HCT116 (cell line): Measurements from ENCODE around the gene RIPOR3. TPM values are rescaled to one million over a fixed set of nuclear protein-coding genes. Genes with fewer than 3 reads are reported as not detected.

ENCODE experiments used
- ATAC-seq: fragments of 200-7000 bp; cut with Tn5 transposase; 2 replicates; pipeline ENCODE4 v1.9.1; 2020; ENCODE audit warnings: mild to moderate bottlenecking, moderate library complexity
- BruUV-seq: library from RNA; stranded (reverse); fragments of 400-500 nt; replicated peaks from 2 replicates; lab custom pipeline; 2021; lab: Mats Ljungman, UMichigan
- CTCF ChIA-PET: fragments of 300-600 bp; sonication (Branson Sonifier 250); formaldehyde crosslinking; loops from one replicate; lab custom pipeline; 2021; ENCODE audit warnings: antibody characterized with exemption; lab: Charles Lee
- POLR2A ChIA-PET: fragments of 300-600, 350-600 bp; sonication (Branson Sonifier 250); formaldehyde crosslinking; loops from one replicate; lab custom pipeline; 2021; ENCODE audit warnings: antibody characterized with exemption; lab: Charles Lee
- RAD21 ChIA-PET, 2 experiments: fragments of 300-600 bp; sonication (Branson Sonifier 250); formaldehyde crosslinking; loops; one replicate each; lab custom pipeline; 2023; ENCODE audit warnings: low total read pairs in 2 of 2; ENCODE audit not compliant: uncharacterized antibody in 2 of 2, unreplicated experiment in 2 of 2, low non-redundant PET in 1 of 2; lab: Charles Lee
- DNase-seq: peaks from one replicate; pipeline ENCODE4 v3.0.0-alpha.2; 2010; ENCODE audit warnings: low read depth, low spot score
- H2AFZ ChIP-seq: fragments of 200-600 bp; shearing (Covaris generic), sonication (generic); 2 replicates; pipeline ENCODE4 v1.6.1; 2017; ENCODE audit warnings: low read depth, mixed run types, mixed read lengths, antibody characterized with exemption, low read length; ENCODE audit not compliant: poor library complexity, severe bottlenecking
- H3K27ac ChIP-seq: 2 replicates; pipeline ENCODE4 v1.5.1; 2012; ENCODE audit warnings: low read depth, low read length
- H3K27me3 ChIP-seq: fragments of 200-600 bp; sonication (generic); 2 replicates; pipeline ENCODE4 v1.6.1; 2016; ENCODE audit warnings: mixed run types, low read length, mixed read lengths; ENCODE audit not compliant: insufficient read depth
- H3K36me3 ChIP-seq, 2 experiments: fragments of 200-500 bp in 1 of 2; fragments of 200-600 bp in 1 of 2; sonication (Bioruptor generic) in 1 of 2; sonication (generic) in 1 of 2; 2 replicates each; pipeline versions ENCODE4 v1.5.1 to v1.6.1; 2014 to 2016; ENCODE audit warnings: low read length in 2 of 2, inconsistent platforms in 1 of 2, mixed read lengths in 1 of 2, mixed run types in 1 of 2; ENCODE audit not compliant: insufficient read depth in 2 of 2, control insufficient read depth in 1 of 2
- H3K4me1 ChIP-seq, 2 experiments: fragments of 200-600 bp in 1 of 2; sonication (generic) in 1 of 2; 2 replicates each; pipeline versions ENCODE4 v1.5.1 to v1.6.1; 2012 to 2017; ENCODE audit warnings: low read length in 2 of 2, inconsistent platforms in 1 of 2, mild to moderate bottlenecking in 1 of 2, mixed read lengths in 1 of 2, mixed run types in 1 of 2, moderate library complexity in 1 of 2; ENCODE audit not compliant: insufficient read depth in 2 of 2, control insufficient read depth in 1 of 2
- H3K4me2 ChIP-seq: fragments of 200-600 bp; sonication (generic); 2 replicates; pipeline ENCODE4 v1.6.1; 2017; ENCODE audit warnings: mixed run types, low read length, mixed read lengths
- H3K4me3 ChIP-seq, 2 experiments: fragments of 200-600 bp in 1 of 2; sonication (generic) in 1 of 2; replicated peaks in 1 of 2; 2 replicates each; pipeline ENCODE4 v1.5.1; 2011 to 2016; ENCODE audit warnings: low read length in 2 of 2, control low read depth in 1 of 2, low read depth in 1 of 2, mild to moderate bottlenecking in 1 of 2, mixed read lengths in 1 of 2, mixed run types in 1 of 2
- H3K79me2 ChIP-seq: fragments of 200-600 bp; sonication (generic); 2 replicates; pipeline ENCODE4 v1.6.1; 2017; ENCODE audit warnings: mild to moderate bottlenecking, mixed run types, low read length, moderate library complexity, mixed read lengths; ENCODE audit not compliant: insufficient read depth
- H3K9ac ChIP-seq: fragments of 200-600 bp; sonication (generic); 2 replicates; pipeline ENCODE4 v1.6.1; 2016; ENCODE audit warnings: low read length, mixed read lengths
- H3K9me2 ChIP-seq: fragments of 200-600 bp; sonication (generic), shearing (Covaris generic); 2 replicates; pipeline ENCODE4 v1.6.1; 2017; ENCODE audit warnings: mixed run types, mild to moderate bottlenecking, moderate library complexity; ENCODE audit not compliant: insufficient read depth
- H3K9me3 ChIP-seq, 2 experiments: fragments of 200-500 bp in 1 of 2; fragments of 200-600 bp in 1 of 2; sonication (Bioruptor generic) in 1 of 2; sonication (generic) in 1 of 2; 2 replicates each; pipeline ENCODE4 v1.6.1; 2014 to 2017; ENCODE audit warnings: low read length in 2 of 2, mixed read lengths in 2 of 2, inconsistent platforms in 1 of 2, low read depth in 1 of 2, mild to moderate bottlenecking in 1 of 2, mixed run types in 1 of 2, moderate library complexity in 1 of 2; ENCODE audit not compliant: control insufficient read depth in 1 of 2, insufficient read depth in 1 of 2
- H4K20me1 ChIP-seq: fragments of 200-600 bp; sonication (generic), shearing (Covaris generic); 2 replicates; pipeline ENCODE4 v1.6.1; 2017; ENCODE audit warnings: mixed run types, mild to moderate bottlenecking, moderate library complexity; ENCODE audit not compliant: insufficient read depth
- CTCF ChIP-seq, 3 experiments: fragments of 200-600 bp in 1 of 3; sonication (generic) in 1 of 3; IDR thresholded peaks in 2 of 3; conservative IDR thresholded peaks in 1 of 3; 2 replicates each; pipeline ENCODE4 v1.5.1; 2012 to 2017; ENCODE audit warnings: low read depth in 2 of 3, low read length in 2 of 3, antibody characterized with exemption in 1 of 3, borderline replicate concordance in 1 of 3, control low read depth in 1 of 3, mild to moderate bottlenecking in 1 of 3, mixed read lengths in 1 of 3, mixed run types in 1 of 3, moderate library complexity in 1 of 3; ENCODE audit not compliant: insufficient read depth in 1 of 3
- EZH2 ChIP-seq: fragments of 200-600 bp; sonication (generic); IDR thresholded peaks from 2 replicates; pipeline ENCODE4 v1.6.1; 2017; ENCODE audit warnings: antibody characterized with exemption, mixed run types
- POLR2AphosphoS5 ChIP-seq: IDR thresholded peaks from 2 replicates; pipeline ENCODE4 v1.6.1; 2011; ENCODE audit warnings: mild to moderate bottlenecking, low read depth, low read length, moderate library complexity
- RAD21 ChIP-seq: IDR thresholded peaks from 2 replicates; pipeline ENCODE4 v1.6.1; 2012; ENCODE audit warnings: low read depth, mild to moderate bottlenecking
- TCF7L2 ChIP-seq: IDR thresholded peaks from 2 replicates; pipeline ENCODE4 v1.7.0; 2011; ENCODE audit warnings: borderline replicate concordance, inconsistent platforms; ENCODE audit not compliant: insufficient read depth, insufficient read length; ENCODE audit errors: extremely low read depth
- intact Hi-C: fragments of 100-400 bp; cut with micrococcal nuclease; formaldehyde crosslinking; loops from 2 replicates; pipeline ENCODE4 v1.10.0; 2022
- total RNA-seq: library from RNA; stranded (reverse); gene quantifications from one replicate; pipeline ENCODE4 v1.2.1, GENCODE V29; 2021; ENCODE audit not compliant: unreplicated experiment

RIPOR3 gene
- total RNA-seq, 1 experiment from 2014 or later: 0.22 TPM

- no TSS peak for BruUV-seq
- ChIA-PET CTCF (interaction anchor here (0.6 to 2.4 kb wide), 5 partner anchors 8 to 393 kb away, joined by 3 to 7 read pairs (median 6); no protein-coding TSS in a partner anchor), RAD21 (no interaction called here), POLR2A (no interaction called here)
- Histone ChIP-seq H3K79me2 (peaks cover 15% of the 10 kb centered on the region; the same call in 1 of the 2 replicates), H3K27me3 (no peaks in the 10 kb centered on the region), H4K20me1 (no peaks in the 10 kb centered on the region), H3K9me2 (no peaks in the 10 kb centered on the region), H3K4me2 (no peak overlapping the region)
- intact Hi-C loops: no loop called here
- TF ChIP-seq RAD21 (peak; percentile 86), POLR2AphosphoS5 (no peak), CTCF (IDR thresholded peaks at IDR 0.05 in 2 of 3, conservative IDR thresholded peaks at IDR 0.05 in 1 of 3; ENCODE audit: borderline replicate concordance in 1 of 3, insufficient read depth in 1 of 3, low read depth in 2 of 3, low read length in 2 of 3) (peak; percentile 70 to 87 (median 80)), EZH2 (no peak), TCF7L2 (no peak)
- TF ChIP-seq, all 23 proteins: peak for 2
- peaks cover 37 to 73% of the 10 kb centered on the region in 2 experiments for H3K36me3 ChIP-seq
- no peak overlapping the region for H3K4me3 ChIP-seq
- H3K9ac ChIP-seq: no peak overlapping the region
- H2AFZ ChIP-seq: no peak overlapping the region
- H3K9me3 ChIP-seq: no peaks in the 10 kb centered on the region
- DNase-seq (peak; percentile 42), ATAC-seq (peak; percentile 79)
- no peak overlapping the region for H3K27ac ChIP-seq
- H3K4me1 ChIP-seq: peaks cover 2 to 7% of the 10 kb centered on the region in 2 experiments; a peak in 2 of 4 replicates
Observed at GRCh38 chr20:50580016-50580747, 111.2 kb downstream of the RIPOR3 start.
